LNCaP clone FGC (cell line): Measurements from ENCODE around the gene C14orf93.

ENCODE experiments used
- DNase-seq: peaks from one replicate; pipeline ENCODE4 v3.0.0-alpha.2; 2011; ENCODE audit warnings: low read depth
- H3K4me3 ChIP-seq: 2 replicates; pipeline ENCODE4 v1.5.1; 2011; ENCODE audit warnings: mild to moderate bottlenecking, low read depth, low read length, control low read depth
- TF ChIP-seq, protein P1 (sequence below): IDR thresholded peaks from 2 replicates; pipeline ENCODE4 v1.5.1; 2012; ENCODE audit warnings: mild to moderate bottlenecking; ENCODE audit not compliant: control insufficient read depth, insufficient read depth; ENCODE audit errors: extremely low read depth

Gene C14orf93

DNA sequence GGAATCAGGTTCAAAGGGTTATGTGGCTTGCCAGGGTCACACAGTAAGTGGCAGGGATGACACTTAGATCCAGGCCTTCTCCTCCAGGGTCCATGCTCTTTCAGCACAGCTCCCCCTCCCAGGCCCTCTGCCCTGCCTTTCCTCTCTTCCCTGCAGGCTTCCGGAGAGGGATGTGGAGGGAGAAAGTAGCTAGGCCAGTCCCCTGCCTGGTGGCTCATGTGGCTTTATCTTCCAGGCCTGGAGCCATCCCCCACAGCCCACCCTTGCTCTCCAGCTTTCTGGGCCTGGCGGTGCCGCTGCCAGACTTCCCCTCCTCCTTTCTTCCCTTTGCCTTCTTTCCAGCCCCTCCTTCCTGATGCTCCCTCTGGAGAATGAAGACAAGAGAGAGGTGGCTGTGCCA is 33.8 kb upstream of the C14orf93 start:
- no peak for DNase-seq
- TF ChIP-seq, protein P1, sequence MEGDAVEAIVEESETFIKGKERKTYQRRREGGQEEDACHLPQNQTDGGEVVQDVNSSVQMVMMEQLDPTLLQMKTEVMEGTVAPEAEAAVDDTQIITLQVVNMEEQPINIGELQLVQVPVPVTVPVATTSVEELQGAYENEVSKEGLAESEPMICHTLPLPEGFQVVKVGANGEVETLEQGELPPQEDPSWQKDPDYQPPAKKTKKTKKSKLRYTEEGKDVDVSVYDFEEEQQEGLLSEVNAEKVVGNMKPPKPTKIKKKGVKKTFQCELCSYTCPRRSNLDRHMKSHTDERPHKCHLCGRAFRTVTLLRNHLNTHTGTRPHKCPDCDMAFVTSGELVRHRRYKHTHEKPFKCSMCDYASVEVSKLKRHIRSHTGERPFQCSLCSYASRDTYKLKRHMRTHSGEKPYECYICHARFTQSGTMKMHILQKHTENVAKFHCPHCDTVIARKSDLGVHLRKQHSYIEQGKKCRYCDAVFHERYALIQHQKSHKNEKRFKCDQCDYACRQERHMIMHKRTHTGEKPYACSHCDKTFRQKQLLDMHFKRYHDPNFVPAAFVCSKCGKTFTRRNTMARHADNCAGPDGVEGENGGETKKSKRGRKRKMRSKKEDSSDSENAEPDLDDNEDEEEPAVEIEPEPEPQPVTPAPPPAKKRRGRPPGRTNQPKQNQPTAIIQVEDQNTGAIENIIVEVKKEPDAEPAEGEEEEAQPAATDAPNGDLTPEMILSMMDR, result no peak
- H3K4me3 ChIP-seq, result no peak overlapping the region

DNA sequence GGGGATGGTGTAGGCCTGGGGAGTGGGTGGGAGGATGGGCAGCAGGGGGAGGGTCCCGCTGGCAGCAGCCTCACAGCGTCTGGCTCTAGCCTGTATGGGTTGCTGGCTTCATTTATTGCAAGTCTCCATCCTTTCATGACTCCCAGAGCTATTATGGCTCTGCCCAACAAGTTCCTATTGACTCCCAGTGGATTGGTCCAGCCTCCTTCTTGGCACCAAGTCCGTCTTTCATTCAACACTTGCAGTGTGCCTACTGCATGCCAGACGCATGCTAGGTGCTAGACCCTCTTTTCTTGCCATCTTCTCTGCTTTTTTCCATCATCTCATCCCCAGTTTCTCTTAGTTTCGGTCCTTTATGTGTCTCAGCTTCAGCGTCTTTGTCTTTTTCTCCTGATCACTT is 33.2 kb upstream of the C14orf93 start:
- no peak for DNase-seq
- TF ChIP-seq, protein P1, result no peak
- no peak overlapping the region for H3K4me3 ChIP-seq

DNA sequence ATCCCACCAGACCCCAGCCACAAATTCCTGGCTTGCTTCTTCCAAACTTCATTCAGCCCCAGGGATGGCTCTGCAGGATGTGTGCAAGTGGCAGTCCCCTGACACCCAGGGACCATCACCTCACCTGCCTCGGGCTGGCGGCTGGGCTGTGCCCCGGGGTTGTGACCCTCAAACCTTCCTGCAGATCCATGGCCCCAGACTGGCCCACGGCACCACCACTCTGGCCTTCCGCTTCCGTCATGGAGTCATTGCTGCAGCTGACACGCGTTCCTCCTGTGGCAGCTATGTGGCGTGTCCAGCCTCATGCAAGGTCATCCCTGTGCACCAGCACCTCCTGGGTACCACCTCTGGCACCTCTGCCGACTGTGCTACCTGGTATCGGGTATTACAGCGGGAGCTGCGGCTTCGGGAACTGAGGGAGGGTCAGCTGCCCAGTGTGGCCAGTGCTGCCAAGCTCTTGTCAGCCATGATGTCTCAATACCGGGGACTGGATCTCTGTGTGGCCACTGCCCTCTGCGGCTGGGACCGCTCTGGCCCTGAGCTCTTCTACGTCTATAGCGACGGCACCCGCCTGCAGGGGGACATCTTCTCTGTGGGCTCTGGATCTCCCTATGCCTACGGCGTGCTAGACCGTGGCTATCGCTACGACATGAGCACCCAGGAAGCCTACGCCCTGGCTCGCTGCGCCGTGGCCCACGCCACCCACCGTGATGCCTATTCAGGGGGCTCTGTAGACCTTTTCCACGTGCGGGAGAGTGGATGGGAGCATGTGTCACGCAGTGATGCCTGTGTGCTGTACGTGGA is 32.4 kb upstream of the C14orf93 start, which contains the start of gene PSMB11:
PSMB11 (plus strand) TSS at position 51 of the 804 bp plus-strand sequence; CDS start at position 65, 14 bp downstream.
- no peak for DNase-seq
- no peak within 1 kb of the TSS for H3K4me3 ChIP-seq
- TF ChIP-seq, protein P1, result no peak

DNA sequence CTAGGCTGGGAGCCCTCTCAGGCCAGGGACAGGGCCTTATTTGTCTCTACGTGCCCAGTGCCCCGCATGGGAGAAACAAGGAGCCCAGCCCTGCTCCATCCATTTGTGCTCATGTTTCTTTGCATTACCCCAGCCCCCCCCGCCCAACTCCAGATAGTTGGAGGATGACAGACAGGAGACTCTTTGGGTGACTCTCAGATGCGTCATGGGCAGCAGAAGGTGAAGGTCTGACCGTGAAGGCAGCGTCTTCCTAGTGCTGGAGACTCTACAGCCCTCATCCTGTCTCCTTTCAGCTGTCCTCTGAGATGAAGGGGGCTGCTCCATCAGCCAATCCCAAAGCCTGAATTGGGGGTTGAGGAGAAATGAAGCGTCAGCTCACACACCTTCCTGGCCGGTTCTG is 31.8 kb upstream of the C14orf93 start:
- DNase-seq, result no peak
- TF ChIP-seq, protein P1, result no peak
- H3K4me3 ChIP-seq, result no peak overlapping the region

DNA sequence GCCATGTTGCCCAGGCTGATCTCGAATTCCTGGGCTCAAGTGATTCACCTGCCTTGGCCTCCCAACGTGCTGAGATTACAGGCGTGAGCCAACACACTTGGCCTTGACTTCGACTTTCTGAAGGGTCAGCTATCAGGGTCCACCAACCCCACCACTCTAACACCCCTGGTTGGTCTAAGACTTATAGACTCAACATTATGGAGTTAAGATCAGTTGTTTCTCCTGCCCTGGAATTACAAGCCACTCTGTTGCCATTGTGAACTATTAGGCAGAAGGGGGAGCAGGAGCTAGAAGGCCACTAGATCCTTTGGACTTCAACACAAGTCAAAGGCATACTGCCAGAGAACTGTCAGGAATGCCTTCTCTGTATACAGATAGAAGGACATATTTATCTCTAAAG is 30.2 kb upstream of the C14orf93 start:
- no peak overlapping the region for H3K4me3 ChIP-seq
- TF ChIP-seq, protein P1, result no peak
- no peak for DNase-seq

DNA sequence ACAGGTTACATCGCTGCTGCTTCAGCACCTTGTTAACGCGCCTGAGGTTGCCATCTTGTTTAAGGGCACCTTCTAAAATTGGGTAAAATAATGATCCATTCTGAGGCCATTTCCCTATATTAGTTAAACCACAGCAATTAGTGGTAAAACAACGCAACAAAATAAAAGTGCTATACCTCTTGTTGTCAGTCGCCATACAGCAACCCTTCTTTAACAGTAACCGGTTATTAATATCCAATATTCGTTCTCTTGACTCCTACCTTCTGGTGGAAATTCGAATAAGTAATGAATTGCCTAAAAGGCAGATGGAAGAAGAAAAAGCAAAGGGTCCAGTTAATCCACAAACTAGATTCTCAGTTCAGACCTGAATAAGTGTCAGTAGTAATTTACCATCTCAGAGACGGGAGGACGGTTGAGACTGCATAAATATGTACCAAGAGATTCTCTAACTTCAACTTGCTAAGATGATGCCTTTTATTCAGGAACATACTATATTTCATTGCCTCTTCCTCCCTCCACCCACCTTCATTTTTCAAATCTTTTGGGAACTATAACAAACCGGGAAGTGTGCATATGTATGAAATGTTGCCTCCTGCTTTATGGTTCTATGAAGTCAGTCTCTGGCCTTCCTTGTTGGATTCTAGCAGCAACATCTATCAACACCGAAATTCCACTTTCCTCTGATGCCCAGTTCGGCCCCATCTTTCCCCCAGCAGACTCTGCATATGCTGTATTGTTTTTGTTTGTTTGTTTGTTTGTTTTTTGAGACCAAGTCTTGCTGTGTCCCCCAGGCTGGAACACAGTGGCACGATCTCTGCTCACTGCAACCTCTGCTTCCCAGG is 25.6 kb upstream of the C14orf93 start:
- no peak for DNase-seq
- TF ChIP-seq, protein P1, result no peak
- H3K4me3 ChIP-seq, result peak overlapping the region; percentile 93
